ENCODE data around the gene CCDC93.

The CCDC93 gene

GRCh38 chr2:117985092-117985491 is 28.8 kb downstream of the CCDC93 start:
- FAIRE-seq, result no peak

- FAIRE-seq, result no peak
Measured at GRCh38 chr2:117984208-117984607, 29.7 kb downstream of the CCDC93 start.

GRCh38 chr2:117983040-117983439 is 30.8 kb downstream of the CCDC93 start:
- FAIRE-seq, result no peak

GRCh38 chr2:117982376-117983033 is 31.4 kb downstream of the CCDC93 start:
- FAIRE-seq, result no peak

GRCh38 chr2:117981810-117982209 is 32.1 kb downstream of the CCDC93 start:
- FAIRE-seq, result no peak

GRCh38 chr2:117980783-117981676 is 32.8 kb downstream of the CCDC93 start:
- FAIRE-seq, result no peak

GRCh38 chr2:117979911-117980701 is 33.8 kb downstream of the CCDC93 start:
- FAIRE-seq, result no peak

GRCh38 chr2:117977696-117978095 is 36.2 kb downstream of the CCDC93 start:
- FAIRE-seq, result no peak

GRCh38 chr2:117976581-117976980 is 37.3 kb downstream of the CCDC93 start:
- FAIRE-seq, result no peak

GRCh38 chr2:117973498-117974082 is 40.3 kb downstream of the CCDC93 start:
- no peak for FAIRE-seq

- no peak for FAIRE-seq
Measured at GRCh38 chr2:117972476-117973123, 41.3 kb downstream of the CCDC93 start.

- no peak for FAIRE-seq
Measured at GRCh38 chr2:117968722-117969121, 45.1 kb downstream of the CCDC93 start.

GRCh38 chr2:117967977-117968718 is 45.7 kb downstream of the CCDC93 start:
- no peak for FAIRE-seq

GRCh38 chr2:117963446-117963845 is 50.4 kb downstream of the CCDC93 start:
- FAIRE-seq, result no peak

- no peak for FAIRE-seq
Measured at GRCh38 chr2:117961201-117961600, 52.7 kb downstream of the CCDC93 start.

GRCh38 chr2:117960231-117960630 is 53.6 kb downstream of the CCDC93 start:
- no peak for FAIRE-seq

GRCh38 chr2:117958186-117958585 is 55.7 kb downstream of the CCDC93 start:
- FAIRE-seq, result no peak

- no peak for FAIRE-seq
Measured at GRCh38 chr2:117957616-117958015, 56.3 kb downstream of the CCDC93 start.

- no peak for FAIRE-seq
Measured at GRCh38 chr2:117956036-117956796, 57.7 kb downstream of the CCDC93 start.

- no peak for FAIRE-seq
Measured at GRCh38 chr2:117953231-117953630, 60.6 kb downstream of the CCDC93 start.

- no peak for FAIRE-seq
Measured at GRCh38 chr2:117952701-117953100, 61.2 kb downstream of the CCDC93 start.
